HCT116 (cell line): ENCODE data around the gene DIS3L2. TPM values are rescaled to one million over a fixed set of nuclear protein-coding genes. Genes with fewer than 3 reads are reported as not detected.

ENCODE experiments used
- ATAC-seq: fragments of 200-7000 bp; cut with Tn5 transposase; 2 replicates; pipeline ENCODE4 v1.9.1; 2020; ENCODE audit warnings: mild to moderate bottlenecking, moderate library complexity
- BruUV-seq: library from RNA; stranded (reverse); fragments of 400-500 nt; replicated peaks from 2 replicates; lab custom pipeline; 2021; lab: Mats Ljungman, UMichigan
- CTCF ChIA-PET: fragments of 300-600 bp; sonication (Branson Sonifier 250); formaldehyde crosslinking; loops from one replicate; lab custom pipeline; 2021; ENCODE audit warnings: antibody characterized with exemption; lab: Charles Lee
- POLR2A ChIA-PET: fragments of 300-600, 350-600 bp; sonication (Branson Sonifier 250); formaldehyde crosslinking; loops from one replicate; lab custom pipeline; 2021; ENCODE audit warnings: antibody characterized with exemption; lab: Charles Lee
- RAD21 ChIA-PET, 2 experiments: fragments of 300-600 bp; sonication (Branson Sonifier 250); formaldehyde crosslinking; loops; one replicate each; lab custom pipeline; 2023; ENCODE audit warnings: low total read pairs in 2 of 2; ENCODE audit not compliant: uncharacterized antibody in 2 of 2, unreplicated experiment in 2 of 2, low non-redundant PET in 1 of 2; lab: Charles Lee
- DNase-seq: peaks from one replicate; pipeline ENCODE4 v3.0.0-alpha.2; 2010; ENCODE audit warnings: low read depth, low spot score
- H2AFZ ChIP-seq: fragments of 200-600 bp; shearing (Covaris generic), sonication (generic); 2 replicates; pipeline ENCODE4 v1.6.1; 2017; ENCODE audit warnings: low read depth, mixed run types, mixed read lengths, antibody characterized with exemption, low read length; ENCODE audit not compliant: poor library complexity, severe bottlenecking
- H3K27ac ChIP-seq: 2 replicates; pipeline ENCODE4 v1.5.1; 2012; ENCODE audit warnings: low read depth, low read length
- H3K27me3 ChIP-seq: fragments of 200-600 bp; sonication (generic); 2 replicates; pipeline ENCODE4 v1.6.1; 2016; ENCODE audit warnings: mixed run types, low read length, mixed read lengths; ENCODE audit not compliant: insufficient read depth
- H3K36me3 ChIP-seq, 2 experiments: fragments of 200-500 bp in 1 of 2; fragments of 200-600 bp in 1 of 2; sonication (Bioruptor generic) in 1 of 2; sonication (generic) in 1 of 2; 2 replicates each; pipeline versions ENCODE4 v1.5.1 to v1.6.1; 2014 to 2016; ENCODE audit warnings: low read length in 2 of 2, inconsistent platforms in 1 of 2, mixed read lengths in 1 of 2, mixed run types in 1 of 2; ENCODE audit not compliant: insufficient read depth in 2 of 2, control insufficient read depth in 1 of 2
- H3K4me1 ChIP-seq, 2 experiments: fragments of 200-600 bp in 1 of 2; sonication (generic) in 1 of 2; 2 replicates each; pipeline versions ENCODE4 v1.5.1 to v1.6.1; 2012 to 2017; ENCODE audit warnings: low read length in 2 of 2, inconsistent platforms in 1 of 2, mild to moderate bottlenecking in 1 of 2, mixed read lengths in 1 of 2, mixed run types in 1 of 2, moderate library complexity in 1 of 2; ENCODE audit not compliant: insufficient read depth in 2 of 2, control insufficient read depth in 1 of 2
- H3K4me2 ChIP-seq: fragments of 200-600 bp; sonication (generic); 2 replicates; pipeline ENCODE4 v1.6.1; 2017; ENCODE audit warnings: mixed run types, low read length, mixed read lengths
- H3K4me3 ChIP-seq, 2 experiments: fragments of 200-600 bp in 1 of 2; sonication (generic) in 1 of 2; replicated peaks in 1 of 2; 2 replicates each; pipeline ENCODE4 v1.5.1; 2011 to 2016; ENCODE audit warnings: low read length in 2 of 2, control low read depth in 1 of 2, low read depth in 1 of 2, mild to moderate bottlenecking in 1 of 2, mixed read lengths in 1 of 2, mixed run types in 1 of 2
- H3K79me2 ChIP-seq: fragments of 200-600 bp; sonication (generic); 2 replicates; pipeline ENCODE4 v1.6.1; 2017; ENCODE audit warnings: mild to moderate bottlenecking, mixed run types, low read length, moderate library complexity, mixed read lengths; ENCODE audit not compliant: insufficient read depth
- H3K9ac ChIP-seq: fragments of 200-600 bp; sonication (generic); 2 replicates; pipeline ENCODE4 v1.6.1; 2016; ENCODE audit warnings: low read length, mixed read lengths
- H3K9me2 ChIP-seq: fragments of 200-600 bp; sonication (generic), shearing (Covaris generic); 2 replicates; pipeline ENCODE4 v1.6.1; 2017; ENCODE audit warnings: mixed run types, mild to moderate bottlenecking, moderate library complexity; ENCODE audit not compliant: insufficient read depth
- H3K9me3 ChIP-seq, 2 experiments: fragments of 200-500 bp in 1 of 2; fragments of 200-600 bp in 1 of 2; sonication (Bioruptor generic) in 1 of 2; sonication (generic) in 1 of 2; 2 replicates each; pipeline ENCODE4 v1.6.1; 2014 to 2017; ENCODE audit warnings: low read length in 2 of 2, mixed read lengths in 2 of 2, inconsistent platforms in 1 of 2, low read depth in 1 of 2, mild to moderate bottlenecking in 1 of 2, mixed run types in 1 of 2, moderate library complexity in 1 of 2; ENCODE audit not compliant: control insufficient read depth in 1 of 2, insufficient read depth in 1 of 2
- H4K20me1 ChIP-seq: fragments of 200-600 bp; sonication (generic), shearing (Covaris generic); 2 replicates; pipeline ENCODE4 v1.6.1; 2017; ENCODE audit warnings: mixed run types, mild to moderate bottlenecking, moderate library complexity; ENCODE audit not compliant: insufficient read depth
- CEBPB ChIP-seq: IDR thresholded peaks from 2 replicates; pipeline ENCODE4 v1.6.1; 2012; ENCODE audit warnings: low read depth
- EGR1 ChIP-seq: IDR thresholded peaks from 2 replicates; pipeline ENCODE4 v1.6.1; 2012; ENCODE audit warnings: low read depth
- ELF1 ChIP-seq: IDR thresholded peaks from 2 replicates; pipeline ENCODE4 v1.6.1; 2012; ENCODE audit warnings: low read depth, borderline replicate concordance
- EZH2phosphoT487 ChIP-seq: fragments of 200-600 bp; IDR thresholded peaks from 2 replicates; pipeline ENCODE4 v1.6.1; 2018; ENCODE audit warnings: antibody characterized with exemption, borderline replicate concordance
- MAX ChIP-seq: IDR thresholded peaks from 2 replicates; pipeline ENCODE4 v1.6.1; 2012
- SIN3A ChIP-seq: IDR thresholded peaks from 2 replicates; pipeline ENCODE4 v1.6.1; 2012; ENCODE audit warnings: low read depth
- SP1 ChIP-seq: IDR thresholded peaks from 2 replicates; pipeline ENCODE4 v1.6.1; 2012; ENCODE audit warnings: low read depth
- SRF ChIP-seq: IDR thresholded peaks from 2 replicates; pipeline ENCODE4 v1.6.1; 2012; ENCODE audit warnings: low read depth
- TCF7L2 ChIP-seq: IDR thresholded peaks from 2 replicates; pipeline ENCODE4 v1.7.0; 2011; ENCODE audit warnings: borderline replicate concordance, inconsistent platforms; ENCODE audit not compliant: insufficient read depth, insufficient read length; ENCODE audit errors: extremely low read depth
- YY1 ChIP-seq: IDR thresholded peaks from 2 replicates; pipeline ENCODE4 v1.6.1; 2011; ENCODE audit warnings: low read length, low read depth, moderate library complexity, mild to moderate bottlenecking; ENCODE audit not compliant: insufficient replicate concordance; ENCODE audit errors: extremely low read depth
- intact Hi-C: fragments of 100-400 bp; cut with micrococcal nuclease; formaldehyde crosslinking; loops from 2 replicates; pipeline ENCODE4 v1.10.0; 2022
- total RNA-seq: library from RNA; stranded (reverse); gene quantifications from one replicate; pipeline ENCODE4 v1.2.1, GENCODE V29; 2021; ENCODE audit not compliant: unreplicated experiment
- TF ChIP-seq, protein P1 (sequence below), 3 experiments: fragments of 200-600 bp in 1 of 3; sonication (generic) in 1 of 3; IDR thresholded peaks in 2 of 3; conservative IDR thresholded peaks in 1 of 3; 2 replicates each; pipeline ENCODE4 v1.5.1; 2012 to 2017; ENCODE audit warnings: low read depth in 2 of 3, low read length in 2 of 3, antibody characterized with exemption in 1 of 3, borderline replicate concordance in 1 of 3, control low read depth in 1 of 3, mild to moderate bottlenecking in 1 of 3, mixed read lengths in 1 of 3, mixed run types in 1 of 3, moderate library complexity in 1 of 3; ENCODE audit not compliant: insufficient read depth in 1 of 3

Gene DIS3L2
- total RNA-seq, 1 experiment from 2014 or later: 42.5 TPM

DNA sequence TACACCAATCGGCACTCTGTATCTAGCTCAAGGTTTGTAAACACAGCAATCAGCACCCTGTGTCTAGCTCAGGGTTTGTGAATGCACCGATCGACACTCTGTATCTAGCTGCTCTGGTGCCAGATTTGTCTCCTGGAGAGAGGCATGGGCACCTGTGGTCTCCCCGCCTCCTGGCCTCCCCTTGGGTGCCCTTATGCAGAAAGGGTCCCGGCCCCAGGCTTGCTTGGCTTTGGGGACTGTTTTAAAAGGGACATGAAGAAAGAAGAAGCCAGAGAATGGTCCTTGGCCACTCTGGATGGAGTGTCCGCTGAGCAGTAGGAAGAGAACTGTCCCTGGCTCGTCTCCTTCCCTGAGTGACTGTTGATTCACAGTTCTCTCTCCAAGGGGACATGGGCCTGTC, 405.5 kb downstream of the DIS3L2 start:
- H3K9me3 ChIP-seq: no peaks in the 10 kb centered on the region
- no peak overlapping the region for H3K9ac ChIP-seq
- H3K9me2 ChIP-seq: no peaks in the 10 kb centered on the region
- intact Hi-C loops: loop anchor here (2.0 kb wide), 1 partner anchor 74 kb away; no protein-coding TSS in a partner anchor
- BruUV-seq: no TSS peak
- no peak overlapping the region for H3K4me2 ChIP-seq
- CTCF ChIA-PET: interaction anchor here (1.5 kb wide), 1 partner anchor 72 kb away, joined by 8 read pairs; no protein-coding TSS in a partner anchor
- H3K4me3 ChIP-seq: no peak overlapping the region
- DNase-seq (no peak), ATAC-seq (no peak)
- H4K20me1 ChIP-seq: no peaks in the 10 kb centered on the region
- TF ChIP-seq MAX (no peak), TCF7L2 (no peak), EGR1 (no peak), SIN3A (no peak), CEBPB (no peak), SRF (no peak), ELF1 (no peak), YY1 (no peak), SP1 (no peak), EZH2phosphoT487 (no peak)
- TF ChIP-seq, protein P1, sequence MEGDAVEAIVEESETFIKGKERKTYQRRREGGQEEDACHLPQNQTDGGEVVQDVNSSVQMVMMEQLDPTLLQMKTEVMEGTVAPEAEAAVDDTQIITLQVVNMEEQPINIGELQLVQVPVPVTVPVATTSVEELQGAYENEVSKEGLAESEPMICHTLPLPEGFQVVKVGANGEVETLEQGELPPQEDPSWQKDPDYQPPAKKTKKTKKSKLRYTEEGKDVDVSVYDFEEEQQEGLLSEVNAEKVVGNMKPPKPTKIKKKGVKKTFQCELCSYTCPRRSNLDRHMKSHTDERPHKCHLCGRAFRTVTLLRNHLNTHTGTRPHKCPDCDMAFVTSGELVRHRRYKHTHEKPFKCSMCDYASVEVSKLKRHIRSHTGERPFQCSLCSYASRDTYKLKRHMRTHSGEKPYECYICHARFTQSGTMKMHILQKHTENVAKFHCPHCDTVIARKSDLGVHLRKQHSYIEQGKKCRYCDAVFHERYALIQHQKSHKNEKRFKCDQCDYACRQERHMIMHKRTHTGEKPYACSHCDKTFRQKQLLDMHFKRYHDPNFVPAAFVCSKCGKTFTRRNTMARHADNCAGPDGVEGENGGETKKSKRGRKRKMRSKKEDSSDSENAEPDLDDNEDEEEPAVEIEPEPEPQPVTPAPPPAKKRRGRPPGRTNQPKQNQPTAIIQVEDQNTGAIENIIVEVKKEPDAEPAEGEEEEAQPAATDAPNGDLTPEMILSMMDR (IDR thresholded peaks at IDR 0.05 in 2 of 3, conservative IDR thresholded peaks at IDR 0.05 in 1 of 3; ENCODE audit: borderline replicate concordance in 1 of 3, insufficient read depth in 1 of 3, low read depth in 2 of 3, low read length in 2 of 3): no peak
- TF ChIP-seq, all 23 proteins: peak for 0
- ChIA-PET RAD21 (interaction anchor here in 1 of 2 experiments (1.0 kb wide), 1 partner anchor 73 kb away, joined by 4 read pairs; no protein-coding TSS in a partner anchor), POLR2A (no interaction called here)
- H2AFZ ChIP-seq: no peak overlapping the region
- no peaks in the 10 kb centered on the region for H3K36me3 ChIP-seq
- no peaks in the 10 kb centered on the region for H3K27me3 ChIP-seq
- peaks cover 0 to 4% of the 10 kb centered on the region in 2 experiments; a peak in 1 of 4 replicates for H3K4me1 ChIP-seq
- H3K79me2 ChIP-seq: no peaks in the 10 kb centered on the region
- no peak overlapping the region for H3K27ac ChIP-seq
